Measurements from ENCODE around the gene SPATA20. TPM values are rescaled to one million over a fixed set of nuclear protein-coding genes. Genes with fewer than 3 reads are reported as not detected.

The SPATA20 gene
- total RNA-seq, 1 donor from 2014 or later: 22.8 TPM

GRCh38 chr17:50521514-50521913 lies 25.5 kb upstream of the SPATA20 start:
- Histone ChIP-seq H3K79me2 (ENCODE audit: low read depth) (no peaks in the 10 kb centered on the region), H3K4me1 (no peaks in the 10 kb centered on the region), H3K27ac (no peak overlapping the region), H3K36me3 (no peaks in the 10 kb centered on the region), H3K9me3 (ENCODE audit: low read depth) (no peaks in the 10 kb centered on the region), H4K20me1 (ENCODE audit: low read depth) (no peaks in the 10 kb centered on the region), H2AFZ (replicated peaks) (no peak overlapping the region), H3K9ac (no peak overlapping the region), H3K27me3 (no peaks in the 10 kb centered on the region), H3F3A (ENCODE audit: low read depth) (no peaks in the 10 kb centered on the region), H3K4me3 (no peak overlapping the region), H3K4me2 (no peak overlapping the region)
- DNase-seq (ENCODE audit: low spot score): no peak
- Mint-ChIP-seq H3K4me1 (peaks cover 25% of the 10 kb centered on the region), H3K27me3 (ENCODE audit: insufficient read depth, low read depth) (peaks cover 14% of the 10 kb centered on the region), H3K9me3 (no peaks in the 10 kb centered on the region), H3K27ac (no peak overlapping the region), H3K36me3 (no peaks in the 10 kb centered on the region), H3K4me3 (no peak overlapping the region)
- no peak for TF ChIP-seq EZH2phosphoT487 (IDR thresholded peaks at IDR 0.05)

DNA sequence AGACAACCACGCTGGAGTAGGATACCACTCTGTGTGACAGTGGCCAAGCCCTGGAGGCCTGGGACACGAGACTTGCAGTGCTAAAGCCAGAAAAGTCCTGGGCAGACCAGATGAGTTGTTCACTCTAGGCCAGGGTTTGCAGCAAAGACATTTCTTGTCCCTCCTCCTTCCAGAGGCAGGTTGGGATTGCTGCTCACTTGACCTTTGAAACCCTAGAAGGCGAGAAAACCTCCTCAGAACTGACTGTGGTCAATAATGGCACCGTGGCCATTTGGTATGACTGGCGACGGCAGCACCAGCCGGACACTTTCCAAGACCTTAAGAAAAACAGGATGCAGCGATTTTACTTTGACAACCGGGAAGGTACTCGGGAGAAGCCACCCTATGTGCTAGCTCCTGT lies 24.2 kb upstream of the SPATA20 start:
- H3K36me3 Mint-ChIP-seq: no peaks in the 10 kb centered on the region

DNA sequence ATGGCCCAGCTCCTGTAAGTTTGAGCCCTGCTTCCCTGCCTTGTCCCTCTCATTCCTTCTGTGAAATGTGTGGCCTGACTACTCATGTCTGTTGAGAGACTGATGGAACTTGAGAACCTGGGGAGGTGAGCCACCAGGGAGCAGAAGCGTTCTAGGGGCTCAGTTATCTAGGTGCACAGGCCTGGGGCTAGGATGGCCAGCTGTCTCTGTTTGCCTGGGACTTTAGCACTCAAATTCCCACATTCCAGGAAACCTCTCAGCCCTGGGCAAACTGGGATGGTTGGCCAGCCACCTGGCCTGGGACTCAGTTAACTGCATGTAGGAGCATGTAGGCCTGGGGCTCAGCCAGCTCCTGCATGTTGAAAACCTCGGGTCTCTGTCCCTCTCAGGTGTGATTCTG lies 23.8 kb upstream of the SPATA20 start:
- Histone ChIP-seq H4K20me1 (ENCODE audit: low read depth) (no peaks in the 10 kb centered on the region), H3K9me3 (ENCODE audit: low read depth) (no peaks in the 10 kb centered on the region), H3K9ac (no peak overlapping the region), H3F3A (ENCODE audit: low read depth) (no peaks in the 10 kb centered on the region), H3K27ac (no peak overlapping the region), H3K4me3 (no peak overlapping the region), H3K36me3 (no peaks in the 10 kb centered on the region), H3K79me2 (ENCODE audit: low read depth) (no peaks in the 10 kb centered on the region), H3K4me1 (no peaks in the 10 kb centered on the region), H2AFZ (replicated peaks) (no peak overlapping the region), H3K4me2 (no peak overlapping the region), H3K27me3 (no peaks in the 10 kb centered on the region)
- Mint-ChIP-seq H3K9me3 (no peaks in the 10 kb centered on the region), H3K27me3 (ENCODE audit: insufficient read depth, low read depth) (peaks cover 8% of the 10 kb centered on the region), H3K4me3 (no peak overlapping the region), H3K36me3 (no peaks in the 10 kb centered on the region), H3K27ac (no peak overlapping the region), H3K4me1 (peaks cover 22% of the 10 kb centered on the region)
- TF ChIP-seq, protein P1, sequence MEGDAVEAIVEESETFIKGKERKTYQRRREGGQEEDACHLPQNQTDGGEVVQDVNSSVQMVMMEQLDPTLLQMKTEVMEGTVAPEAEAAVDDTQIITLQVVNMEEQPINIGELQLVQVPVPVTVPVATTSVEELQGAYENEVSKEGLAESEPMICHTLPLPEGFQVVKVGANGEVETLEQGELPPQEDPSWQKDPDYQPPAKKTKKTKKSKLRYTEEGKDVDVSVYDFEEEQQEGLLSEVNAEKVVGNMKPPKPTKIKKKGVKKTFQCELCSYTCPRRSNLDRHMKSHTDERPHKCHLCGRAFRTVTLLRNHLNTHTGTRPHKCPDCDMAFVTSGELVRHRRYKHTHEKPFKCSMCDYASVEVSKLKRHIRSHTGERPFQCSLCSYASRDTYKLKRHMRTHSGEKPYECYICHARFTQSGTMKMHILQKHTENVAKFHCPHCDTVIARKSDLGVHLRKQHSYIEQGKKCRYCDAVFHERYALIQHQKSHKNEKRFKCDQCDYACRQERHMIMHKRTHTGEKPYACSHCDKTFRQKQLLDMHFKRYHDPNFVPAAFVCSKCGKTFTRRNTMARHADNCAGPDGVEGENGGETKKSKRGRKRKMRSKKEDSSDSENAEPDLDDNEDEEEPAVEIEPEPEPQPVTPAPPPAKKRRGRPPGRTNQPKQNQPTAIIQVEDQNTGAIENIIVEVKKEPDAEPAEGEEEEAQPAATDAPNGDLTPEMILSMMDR (IDR thresholded peaks at IDR 0.05): no peak
- TF ChIP-seq EZH2 (IDR thresholded peaks at IDR 0.05) (no peak), EZH2phosphoT487 (IDR thresholded peaks at IDR 0.05) (no peak)
- no peak for DNase-seq (ENCODE audit: low spot score)

More for the DNA sequence above, 24.2 kb upstream of the SPATA20 start:
- H3K4me1 ChIP-seq: no peaks in the 10 kb centered on the region
- H3K9ac ChIP-seq: no peak overlapping the region
- H3K9me3 ChIP-seq (ENCODE audit: low read depth): no peaks in the 10 kb centered on the region
- no peak overlapping the region for H3K4me3 ChIP-seq
- no peaks in the 10 kb centered on the region for H3K9me3 Mint-ChIP-seq
- no peaks in the 10 kb centered on the region for H3K27me3 ChIP-seq
- H2AFZ ChIP-seq (replicated peaks): no peak overlapping the region
- H3K4me1 Mint-ChIP-seq: peaks cover 25% of the 10 kb centered on the region
- DNase-seq (ENCODE audit: low spot score): no peak
- H4K20me1 ChIP-seq (ENCODE audit: low read depth): no peaks in the 10 kb centered on the region
- H3K27me3 Mint-ChIP-seq (ENCODE audit: insufficient read depth, low read depth): peaks cover 6% of the 10 kb centered on the region
- H3K4me2 ChIP-seq: no peak overlapping the region
- no peaks in the 10 kb centered on the region for H3K36me3 ChIP-seq
- H3K4me3 Mint-ChIP-seq: no peak overlapping the region
- TF ChIP-seq EZH2phosphoT487 (IDR thresholded peaks at IDR 0.05) (no peak), EZH2 (IDR thresholded peaks at IDR 0.05) (no peak)
- TF ChIP-seq, protein P1 (IDR thresholded peaks at IDR 0.05): no peak
- H3K27ac Mint-ChIP-seq: peak overlapping the region; percentile 76
- no peaks in the 10 kb centered on the region for H3K79me2 ChIP-seq (ENCODE audit: low read depth)
- no peak overlapping the region for H3K27ac ChIP-seq
- no peaks in the 10 kb centered on the region for H3F3A ChIP-seq (ENCODE audit: low read depth)

DNA sequence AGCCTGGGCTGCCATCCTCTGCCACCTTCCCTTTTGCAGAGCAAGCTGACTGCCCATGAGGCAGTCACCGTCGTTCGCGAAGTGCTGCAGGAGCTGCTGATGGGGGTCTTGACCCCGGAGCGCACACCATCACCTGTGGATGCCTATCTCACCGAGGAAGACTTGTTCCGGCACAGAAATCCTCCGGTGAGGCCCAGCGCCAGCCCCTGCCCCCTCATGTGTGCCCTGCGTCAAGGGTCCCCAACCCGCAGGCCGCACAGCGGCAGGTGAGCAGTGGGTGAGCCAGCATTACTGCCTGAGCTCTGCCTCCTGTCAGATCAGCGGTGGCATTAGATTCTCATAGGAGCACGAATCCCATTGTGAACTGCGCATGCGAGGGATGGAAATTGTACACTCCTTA lies 22.1 kb upstream of the SPATA20 start:
- peaks cover 16% of the 10 kb centered on the region for H3K4me1 Mint-ChIP-seq
- Histone ChIP-seq H3K27ac (no peak overlapping the region), H3K9ac (no peak overlapping the region), H2AFZ (replicated peaks) (no peak overlapping the region), H3K4me2 (no peak overlapping the region), H3K9me3 (ENCODE audit: low read depth) (no peaks in the 10 kb centered on the region), H3K4me3 (no peak overlapping the region), H3K4me1 (no peaks in the 10 kb centered on the region), H4K20me1 (ENCODE audit: low read depth) (no peaks in the 10 kb centered on the region), H3F3A (ENCODE audit: low read depth) (no peaks in the 10 kb centered on the region), H3K79me2 (ENCODE audit: low read depth) (no peaks in the 10 kb centered on the region), H3K27me3 (no peaks in the 10 kb centered on the region), H3K36me3 (no peaks in the 10 kb centered on the region)
- TF ChIP-seq EZH2 (IDR thresholded peaks at IDR 0.05): no peak
- H3K27ac Mint-ChIP-seq: no peak overlapping the region
- no peak for DNase-seq (ENCODE audit: low spot score)
- no peak overlapping the region for H3K4me3 Mint-ChIP-seq
- peaks cover 12% of the 10 kb centered on the region for H3K27me3 Mint-ChIP-seq (ENCODE audit: insufficient read depth, low read depth)
- H3K36me3 Mint-ChIP-seq: no peaks in the 10 kb centered on the region
- H3K9me3 Mint-ChIP-seq: no peaks in the 10 kb centered on the region

All from neural progenitor cell (in vitro differentiated cells).